Esophagus muscularis mucosa (tissue), 3 donors: ENCODE results near the gene TMEM205.

ENCODE experiments used
- CTCF ChIP-seq, 3 experiments: fragments of 200-600 bp in 2 of 3; fragments of 450-650 bp in 1 of 3; sonication (generic) in 2 of 3; IDR thresholded peaks; one replicate each; pipeline ENCODE4 v1.5.1; 2017 to 2019; ENCODE audit warnings: antibody characterized with exemption in 3 of 3, mild to moderate bottlenecking in 2 of 3, moderate library complexity in 1 of 3
- POLR2A ChIP-seq: fragments of 450-650 bp; IDR thresholded peaks from one replicate; pipeline ENCODE4 v1.6.1; 2017; ENCODE audit warnings: antibody characterized with exemption, moderate library complexity, mild to moderate bottlenecking, low read depth
- POLR2AphosphoS5 ChIP-seq, 2 donors: sonication (generic); formaldehyde crosslinking; IDR thresholded peaks; one replicate each; pipeline ENCODE4 v1.6.1; 2017; ENCODE audit warnings: antibody characterized with exemption in 2 of 2

GRCh38 chr19:11345122-11345803 is 805 bp downstream of the TMEM205 start:
- TF ChIP-seq CTCF (IDR thresholded peaks at IDR 0.05) = no peak
- TF ChIP-seq POLR2A = no peak
- no peak for TF ChIP-seq POLR2AphosphoS5 (IDR thresholded peaks at IDR 0.05)
